Measurements from ENCODE around the gene ITGA5.

ITGA5 gene

DNA sequence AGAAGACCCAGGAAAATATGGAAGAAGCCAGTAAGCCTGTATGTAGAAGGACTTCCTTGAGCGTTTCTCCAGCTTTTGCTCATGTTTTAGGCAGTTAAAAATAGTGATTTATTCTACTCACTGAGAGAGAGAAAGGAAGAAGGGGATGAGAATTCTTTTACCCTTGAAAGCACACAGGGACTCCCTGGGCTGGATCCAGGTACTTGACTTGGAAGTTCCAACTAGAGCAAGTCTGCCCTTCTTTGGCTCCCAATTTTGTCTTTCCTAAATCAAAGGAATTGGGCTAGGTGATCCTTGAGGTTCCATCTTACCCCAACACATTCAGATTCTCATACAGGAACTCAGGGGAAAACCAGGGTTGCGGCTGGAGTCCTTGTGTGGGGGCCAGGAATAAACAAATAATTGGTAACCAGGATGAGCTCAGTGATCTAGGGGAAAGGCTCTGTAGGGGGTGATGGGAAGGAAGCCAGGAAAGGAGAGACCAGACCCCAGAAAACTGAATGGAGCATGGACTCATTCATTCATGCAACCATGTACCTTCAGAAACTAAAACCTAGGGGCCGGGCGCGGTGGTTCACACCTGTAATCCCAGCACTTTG is 11.5 kb upstream of the ITGA5 start:
- 88 to 93% methylated on average over 5 of the region's 5 CpGs for WGBS, 2 experiments (ENCODE audit: insufficient coverage in 2 of 2)
- peaks cover 41% of the 10 kb centered on the region for H3K4me1 ChIP-seq (ENCODE audit: control insufficient read depth, insufficient read depth, low read length, poor library complexity, severe bottlenecking)
- peaks cover 3% of the 10 kb centered on the region for H3K9me3 ChIP-seq (ENCODE audit: control insufficient read depth, low read length)
- no peak overlapping the region for H3K27ac ChIP-seq (ENCODE audit: low read depth, low read length, severe bottlenecking)
- no peak overlapping the region for H3K4me3 ChIP-seq (ENCODE audit: extremely low read depth, insufficient read depth, low read length, poor library complexity, severe bottlenecking)
- no peaks in the 10 kb centered on the region for H3K36me3 ChIP-seq (ENCODE audit: control insufficient read depth, insufficient read depth, low read length)

DNA sequence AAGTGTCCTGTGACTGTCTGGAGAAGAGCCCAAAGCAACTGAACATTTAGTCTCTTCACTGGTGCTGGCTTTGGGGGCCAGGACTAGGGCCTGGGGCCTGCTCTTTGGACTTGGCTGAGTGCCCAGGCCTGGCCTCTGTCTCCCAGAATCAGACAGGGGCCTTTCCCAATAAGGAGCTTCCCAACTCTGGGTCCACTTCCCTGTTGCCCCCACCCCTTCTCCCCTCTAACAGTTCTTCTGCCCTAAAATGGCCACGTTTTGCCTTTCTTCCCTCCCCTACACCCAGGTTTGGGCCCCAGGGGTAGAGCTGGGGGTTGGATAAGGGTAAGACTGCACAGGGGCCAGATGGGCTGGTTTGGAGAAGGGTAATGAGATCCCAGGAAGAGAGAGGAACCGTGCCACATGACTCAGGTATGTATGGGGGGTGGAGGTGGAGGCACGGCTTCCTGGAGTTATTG is 10.0 kb upstream of the ITGA5 start:
- Histone ChIP-seq H3K9me3 (ENCODE audit: control insufficient read depth, low read length) (peaks cover 3% of the 10 kb centered on the region), H3K4me3 (ENCODE audit: extremely low read depth, insufficient read depth, low read length, poor library complexity, severe bottlenecking) (no peak overlapping the region), H3K27ac (ENCODE audit: low read depth, low read length, severe bottlenecking) (peak overlapping the region; percentile 29), H3K4me1 (ENCODE audit: control insufficient read depth, insufficient read depth, low read length, poor library complexity, severe bottlenecking) (peaks cover 45% of the 10 kb centered on the region), H3K36me3 (ENCODE audit: control insufficient read depth, insufficient read depth, low read length) (no peaks in the 10 kb centered on the region)
- WGBS, 2 experiments (ENCODE audit: insufficient coverage in 2 of 2) = no CpG with 5 or more reads among the region's 3 CpGs

DNA sequence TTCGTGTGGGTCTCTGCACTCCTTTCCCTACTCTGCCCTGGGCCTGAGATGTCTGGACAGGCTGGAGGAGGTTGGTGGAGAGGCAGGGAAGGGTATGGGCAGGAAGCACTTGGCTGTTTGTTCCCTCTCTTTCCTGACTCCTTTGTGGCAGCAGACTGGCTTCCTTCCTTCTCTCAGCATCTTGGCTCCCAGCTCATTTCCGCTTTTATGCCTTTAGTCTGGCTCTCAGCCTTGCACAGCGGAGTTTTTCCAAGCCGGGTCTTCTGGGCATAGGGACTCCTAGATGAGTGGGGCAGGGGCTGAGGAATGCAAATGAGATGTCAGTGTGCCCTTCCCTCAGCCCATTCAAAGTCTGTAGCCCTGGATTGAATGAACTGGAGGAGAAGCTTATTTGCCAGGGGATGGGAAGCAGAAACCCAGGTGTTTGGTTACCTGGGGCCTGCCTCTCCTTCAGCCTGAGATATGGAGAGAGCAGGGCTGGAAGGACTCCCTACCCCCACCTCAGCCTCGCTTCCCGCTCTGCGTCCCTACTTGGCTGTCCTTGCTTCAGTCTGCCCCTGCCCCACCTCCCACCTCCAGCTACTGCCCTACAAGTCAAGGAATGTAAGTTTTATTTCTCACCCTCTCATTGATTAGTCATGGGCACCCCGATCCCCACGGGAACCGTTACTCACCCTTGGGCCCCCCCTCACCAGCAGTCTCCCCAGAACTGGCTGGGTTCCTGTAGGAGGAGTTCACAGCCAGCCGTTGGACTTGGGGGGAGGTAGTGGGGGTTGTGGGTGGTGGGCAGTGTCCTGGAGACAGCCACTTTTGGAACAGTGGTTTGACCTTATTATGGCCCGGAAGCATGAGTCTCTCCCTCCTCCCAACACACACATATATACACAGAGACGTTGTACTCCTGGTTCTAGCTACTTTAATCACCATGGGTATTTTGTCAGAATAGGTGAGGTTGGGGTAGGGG is 9.3 kb upstream of the ITGA5 start:
- peaks cover 52% of the 10 kb centered on the region for H3K4me1 ChIP-seq (ENCODE audit: control insufficient read depth, insufficient read depth, low read length, poor library complexity, severe bottlenecking)
- no peak overlapping the region for H3K4me3 ChIP-seq (ENCODE audit: extremely low read depth, insufficient read depth, low read length, poor library complexity, severe bottlenecking)
- H3K27ac ChIP-seq (ENCODE audit: low read depth, low read length, severe bottlenecking) = peak overlapping the region; percentile 41
- no peaks in the 10 kb centered on the region for H3K36me3 ChIP-seq (ENCODE audit: control insufficient read depth, insufficient read depth, low read length)
- WGBS, 2 experiments (ENCODE audit: insufficient coverage in 2 of 2) = 78 to 80% methylated on average over 4 to 7 of the region's 13 CpGs
- peaks cover 3% of the 10 kb centered on the region for H3K9me3 ChIP-seq (ENCODE audit: control insufficient read depth, low read length)

DNA sequence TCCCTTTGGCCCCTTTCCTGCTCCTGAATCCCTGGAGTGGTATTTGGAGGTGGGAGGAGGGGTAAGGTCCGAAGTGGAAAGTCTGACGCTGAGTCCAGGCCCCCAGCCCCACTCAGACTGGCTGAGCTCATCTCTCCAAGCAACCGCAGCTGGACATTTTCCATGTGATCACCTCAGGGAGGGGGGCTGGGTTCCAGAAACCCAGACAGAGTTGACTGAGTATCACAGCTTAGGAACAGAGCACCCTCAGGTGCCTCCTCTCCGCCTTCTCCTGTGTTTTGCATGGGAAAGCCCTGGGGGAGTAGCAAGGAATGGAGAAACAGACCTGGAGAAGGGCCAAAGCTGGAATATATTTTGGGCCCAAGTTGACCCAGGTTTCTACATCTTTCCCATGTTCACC is 8.0 kb upstream of the ITGA5 start:
- H3K4me3 ChIP-seq (ENCODE audit: extremely low read depth, insufficient read depth, low read length, poor library complexity, severe bottlenecking) = no peak overlapping the region
- H3K9me3 ChIP-seq (ENCODE audit: control insufficient read depth, low read length) = peaks cover 3% of the 10 kb centered on the region
- no peaks in the 10 kb centered on the region for H3K36me3 ChIP-seq (ENCODE audit: control insufficient read depth, insufficient read depth, low read length)
- H3K4me1 ChIP-seq (ENCODE audit: control insufficient read depth, insufficient read depth, low read length, poor library complexity, severe bottlenecking) = peaks cover 53% of the 10 kb centered on the region
- WGBS, 2 experiments (ENCODE audit: insufficient coverage in 2 of 2) = 93 to 100% methylated on average over 2 to 3 of the region's 4 CpGs
- H3K27ac ChIP-seq (ENCODE audit: low read depth, low read length, severe bottlenecking) = no peak overlapping the region

DNA sequence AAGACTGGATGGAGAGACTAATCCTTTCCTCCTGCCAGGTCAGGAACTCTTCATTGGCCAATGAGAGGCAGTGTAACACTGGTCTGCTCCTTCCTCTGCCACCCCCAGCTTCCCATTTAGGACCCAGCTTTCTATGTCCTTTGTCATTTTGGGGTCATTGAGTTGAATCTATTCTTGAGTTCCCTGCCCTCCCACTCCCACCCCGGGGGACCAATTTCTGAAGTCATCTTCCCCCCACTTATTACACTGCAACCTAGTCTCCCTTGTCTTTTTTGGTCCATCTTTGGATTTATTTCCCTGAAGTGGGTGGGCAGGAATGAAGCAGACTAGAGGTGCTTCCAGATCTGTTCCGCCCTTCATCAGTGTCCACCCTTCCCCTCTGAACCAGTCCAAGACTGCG is 7.6 kb upstream of the ITGA5 start:
- H3K9me3 ChIP-seq (ENCODE audit: control insufficient read depth, low read length) = peaks cover 3% of the 10 kb centered on the region
- peaks cover 53% of the 10 kb centered on the region for H3K4me1 ChIP-seq (ENCODE audit: control insufficient read depth, insufficient read depth, low read length, poor library complexity, severe bottlenecking)
- H3K27ac ChIP-seq (ENCODE audit: low read depth, low read length, severe bottlenecking) = no peak overlapping the region
- no peaks in the 10 kb centered on the region for H3K36me3 ChIP-seq (ENCODE audit: control insufficient read depth, insufficient read depth, low read length)
- WGBS, 2 experiments (ENCODE audit: insufficient coverage in 2 of 2) = no CpG with 5 or more reads among the region's 3 CpGs
- H3K4me3 ChIP-seq (ENCODE audit: extremely low read depth, insufficient read depth, low read length, poor library complexity, severe bottlenecking) = no peak overlapping the region

DNA sequence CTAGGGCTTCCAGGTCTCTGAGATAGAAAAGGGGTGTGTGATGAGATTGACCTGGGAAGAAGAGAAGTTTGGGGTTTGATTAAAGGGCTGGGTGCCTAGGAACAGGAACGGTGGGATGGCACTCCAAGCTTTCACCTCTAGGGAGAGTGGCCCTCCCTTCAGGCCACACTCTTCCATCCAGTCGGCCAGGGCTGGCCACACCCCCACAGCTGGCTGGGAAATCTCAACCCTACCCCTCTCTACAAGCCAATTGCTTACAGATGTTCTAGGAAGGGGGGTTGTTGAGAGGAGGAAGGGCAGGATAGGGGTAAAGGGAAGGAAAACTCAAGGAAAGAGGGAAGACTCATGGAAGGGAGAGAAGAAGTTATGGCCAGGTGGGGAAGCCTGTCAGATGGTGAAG is 6.6 kb upstream of the ITGA5 start:
- no peak overlapping the region for H3K27ac ChIP-seq (ENCODE audit: low read depth, low read length, severe bottlenecking)
- H3K4me1 ChIP-seq (ENCODE audit: control insufficient read depth, insufficient read depth, low read length, poor library complexity, severe bottlenecking) = peaks cover 56% of the 10 kb centered on the region
- 86% methylated on average over 1 of the region's 2 CpGs; no CpG with 5 or more reads in 1 of the 2 experiments for WGBS, 2 experiments (ENCODE audit: insufficient coverage in 2 of 2)
- H3K4me3 ChIP-seq (ENCODE audit: extremely low read depth, insufficient read depth, low read length, poor library complexity, severe bottlenecking) = no peak overlapping the region
- no peaks in the 10 kb centered on the region for H3K36me3 ChIP-seq (ENCODE audit: control insufficient read depth, insufficient read depth, low read length)
- H3K9me3 ChIP-seq (ENCODE audit: control insufficient read depth, low read length) = peaks cover 3% of the 10 kb centered on the region

DNA sequence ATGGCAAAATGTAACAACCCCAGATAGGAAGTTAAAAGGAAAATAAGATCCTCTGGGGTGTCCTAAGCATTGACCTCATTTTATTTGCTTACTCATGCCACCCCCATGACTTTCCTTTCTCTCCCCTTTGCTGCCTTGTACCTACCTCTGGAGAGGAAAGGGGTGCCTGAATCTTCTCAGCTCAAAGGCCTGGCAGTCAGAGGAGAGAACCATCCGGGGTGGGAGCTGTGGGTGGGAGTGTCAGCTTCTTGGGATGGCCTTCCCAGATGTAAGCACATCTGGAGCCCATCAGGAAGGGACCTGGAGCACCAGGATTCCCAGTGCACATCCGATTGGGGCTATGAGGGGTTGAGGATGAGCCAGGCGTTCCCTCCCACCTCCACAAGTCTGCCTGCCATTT is 5.2 kb upstream of the ITGA5 start:
- Histone ChIP-seq H3K27ac (ENCODE audit: low read depth, low read length, severe bottlenecking) (no peak overlapping the region), H3K4me1 (ENCODE audit: control insufficient read depth, insufficient read depth, low read length, poor library complexity, severe bottlenecking) (peaks cover 68% of the 10 kb centered on the region), H3K9me3 (ENCODE audit: control insufficient read depth, low read length) (peaks cover 3% of the 10 kb centered on the region), H3K4me3 (ENCODE audit: extremely low read depth, insufficient read depth, low read length, poor library complexity, severe bottlenecking) (no peak overlapping the region), H3K36me3 (ENCODE audit: control insufficient read depth, insufficient read depth, low read length) (no peaks in the 10 kb centered on the region)
- WGBS, 2 experiments (ENCODE audit: insufficient coverage in 2 of 2) = 86 to 93% methylated on average over 2 of the region's 3 CpGs

DNA sequence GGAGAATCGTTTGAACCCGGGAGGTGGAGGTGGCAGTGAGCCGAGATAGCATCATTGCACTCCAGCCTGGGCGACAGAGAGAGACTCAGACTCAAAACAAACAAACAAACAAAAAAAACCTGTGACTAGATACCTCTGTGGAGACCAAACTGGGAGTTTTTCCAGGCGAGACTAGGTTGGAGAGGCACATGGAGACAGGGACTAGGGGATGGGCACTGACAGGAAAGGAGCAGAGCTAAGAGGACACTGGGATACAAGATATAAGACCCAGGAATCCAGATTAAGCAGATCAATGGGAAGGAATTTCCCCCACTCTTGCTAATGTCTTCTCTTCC is 4.7 kb upstream of the ITGA5 start:
- 92 to 100% methylated on average over 1 to 4 of the region's 5 CpGs for WGBS, 2 experiments (ENCODE audit: insufficient coverage in 2 of 2)

DNA sequence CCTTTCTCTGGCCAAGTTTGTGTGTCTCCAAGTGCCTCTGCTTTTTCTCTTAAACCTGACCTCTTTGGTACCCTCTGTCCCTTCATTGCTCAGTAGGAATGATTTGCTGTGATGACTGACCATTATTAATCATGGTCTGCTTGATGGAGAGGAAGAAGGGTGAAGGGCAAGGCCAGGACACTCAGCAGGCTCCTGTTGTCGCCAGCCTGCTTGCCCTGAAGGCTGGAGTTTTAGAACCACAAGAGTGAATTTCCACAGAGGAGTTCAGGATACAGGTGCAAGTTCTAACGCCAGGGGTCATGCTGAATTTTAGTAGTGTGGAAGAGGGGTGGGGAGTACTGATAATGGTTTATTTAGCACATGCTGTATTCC is 2.8 kb upstream of the ITGA5 start:
- H3K9me3 ChIP-seq (ENCODE audit: control insufficient read depth, low read length) = no peaks in the 10 kb centered on the region
- peaks cover 52% of the 10 kb centered on the region for H3K4me1 ChIP-seq (ENCODE audit: control insufficient read depth, insufficient read depth, low read length, poor library complexity, severe bottlenecking)
- WGBS, 2 experiments (ENCODE audit: insufficient coverage in 2 of 2) = 86 to 100% methylated on average over 1 to 2 of the region's 2 CpGs
- H3K36me3 ChIP-seq (ENCODE audit: control insufficient read depth, insufficient read depth, low read length) = peaks cover under 1% of the 10 kb centered on the region
- peak overlapping the region; percentile 85 for H3K27ac ChIP-seq (ENCODE audit: low read depth, low read length, severe bottlenecking)
- no peak overlapping the region for H3K4me3 ChIP-seq (ENCODE audit: extremely low read depth, insufficient read depth, low read length, poor library complexity, severe bottlenecking)

More for the DNA sequence above, 4.7 kb upstream of the ITGA5 start:
- H3K27ac ChIP-seq (ENCODE audit: low read depth, low read length, severe bottlenecking) = no peak overlapping the region
- H3K4me3 ChIP-seq (ENCODE audit: extremely low read depth, insufficient read depth, low read length, poor library complexity, severe bottlenecking) = no peak overlapping the region
- H3K4me1 ChIP-seq (ENCODE audit: control insufficient read depth, insufficient read depth, low read length, poor library complexity, severe bottlenecking) = peaks cover 68% of the 10 kb centered on the region
- H3K36me3 ChIP-seq (ENCODE audit: control insufficient read depth, insufficient read depth, low read length) = no peaks in the 10 kb centered on the region
- peaks cover 3% of the 10 kb centered on the region for H3K9me3 ChIP-seq (ENCODE audit: control insufficient read depth, low read length)

DNA sequence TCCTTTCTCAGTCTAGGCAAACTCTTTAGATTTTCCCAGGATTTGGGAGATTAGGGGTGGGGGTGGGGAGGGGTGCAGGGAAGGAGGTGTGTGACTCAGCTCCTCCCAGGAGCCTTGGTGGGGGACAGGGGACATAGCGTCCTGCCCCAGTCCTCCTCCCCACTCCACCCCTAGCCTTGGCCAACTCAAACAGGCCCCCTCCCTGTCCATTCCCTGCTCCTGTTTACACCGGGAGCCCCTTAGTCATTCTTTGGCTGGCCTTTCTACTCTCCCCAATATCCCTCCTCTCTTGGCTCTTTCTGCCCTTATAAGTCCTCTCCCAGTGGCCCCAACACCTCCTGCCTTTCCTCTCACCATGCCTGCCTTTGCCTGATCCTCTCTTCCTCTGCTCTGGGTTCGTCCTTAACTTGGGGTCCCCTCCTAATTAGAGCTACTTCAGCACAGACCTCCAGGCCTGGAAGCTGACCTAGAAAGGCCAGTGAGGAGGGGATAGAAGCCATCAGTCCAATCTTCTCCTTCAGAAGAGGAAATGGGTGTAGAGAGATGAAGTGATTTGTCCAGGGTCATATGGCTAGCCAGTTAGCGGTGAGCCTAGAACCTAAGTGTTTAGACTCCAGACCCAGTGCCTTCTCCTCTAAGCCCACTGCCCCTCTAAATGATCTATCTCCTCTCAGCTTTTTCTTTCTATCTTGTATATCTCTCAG is 2.3 kb upstream of the ITGA5 start:
- Histone ChIP-seq H3K4me1 (ENCODE audit: control insufficient read depth, insufficient read depth, low read length, poor library complexity, severe bottlenecking) (peaks cover 51% of the 10 kb centered on the region), H3K27ac (ENCODE audit: low read depth, low read length, severe bottlenecking) (peak overlapping the region; percentile 85), H3K9me3 (ENCODE audit: control insufficient read depth, low read length) (no peaks in the 10 kb centered on the region), H3K36me3 (ENCODE audit: control insufficient read depth, insufficient read depth, low read length) (peaks cover 6% of the 10 kb centered on the region), H3K4me3 (ENCODE audit: extremely low read depth, insufficient read depth, low read length, poor library complexity, severe bottlenecking) (no peak overlapping the region)
- 75 to 83% methylated on average over 2 to 3 of the region's 4 CpGs for WGBS, 2 experiments (ENCODE audit: insufficient coverage in 2 of 2)
